ENCODE results near the gene AGAP5. TPM values are rescaled to one million over a fixed set of nuclear protein-coding genes. Genes with fewer than 3 reads are reported as not detected.

AGAP5 gene
- total RNA-seq, 1 experiment from 2014 or later: 1.8 TPM

DNA sequence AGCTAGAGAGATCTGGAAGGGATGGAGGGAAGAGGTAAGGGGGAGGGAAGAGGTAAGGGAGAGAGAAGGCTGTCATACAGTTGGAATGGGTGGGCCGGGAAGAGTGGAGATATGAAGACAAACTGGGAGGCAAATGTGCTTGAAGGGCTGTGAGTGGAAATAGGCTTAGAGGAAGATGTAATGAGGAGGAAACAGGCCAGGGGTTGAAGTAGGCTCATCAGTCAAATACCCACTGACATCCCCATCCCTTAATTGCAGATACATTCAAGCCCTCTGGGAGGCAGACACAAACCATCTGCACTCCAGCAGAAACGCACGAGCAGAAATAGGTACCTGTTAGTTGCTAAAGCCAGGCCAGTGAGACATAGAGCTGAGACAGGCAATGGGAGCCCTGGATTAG, 44.2 kb downstream of the AGAP5 start:
- DNase-seq (ENCODE audit: low read depth): peak; percentile 16

GRCh38 chr10:73653195-73653594, 44.7 kb downstream of the AGAP5 start:
- no peak for DNase-seq (ENCODE audit: low read depth)

GRCh38 chr10:73650537-73651331, 47.2 kb downstream of the AGAP5 start:
- DNase-seq (ENCODE audit: low read depth): peak; percentile 49

GRCh38 chr10:73649876-73650536, 47.9 kb downstream of the AGAP5 start:
- DNase-seq (ENCODE audit: low read depth): no peak

GRCh38 chr10:73648975-73649829, 48.7 kb downstream of the AGAP5 start:
- no peak for DNase-seq (ENCODE audit: low read depth)

- no peak for DNase-seq (ENCODE audit: low read depth)
Observed at GRCh38 chr10:73647875-73648651, 49.8 kb downstream of the AGAP5 start.

- DNase-seq (ENCODE audit: low read depth): no peak
Observed at GRCh38 chr10:73647211-73647874, 50.6 kb downstream of the AGAP5 start.

GRCh38 chr10:73646598-73647041, 51.3 kb downstream of the AGAP5 start:
- DNase-seq (ENCODE audit: low read depth): no peak

- DNase-seq (ENCODE audit: low read depth): no peak
Observed at GRCh38 chr10:73645251-73645650, 52.7 kb downstream of the AGAP5 start.

- no peak for DNase-seq (ENCODE audit: low read depth)
Observed at GRCh38 chr10:73644767-73645166, 53.1 kb downstream of the AGAP5 start.

- DNase-seq (ENCODE audit: low read depth): peak; percentile 51
Observed at GRCh38 chr10:73644015-73644743, 53.7 kb downstream of the AGAP5 start.

GRCh38 chr10:73643362-73643761, 54.5 kb downstream of the AGAP5 start:
- no peak for DNase-seq (ENCODE audit: low read depth)

DNA sequence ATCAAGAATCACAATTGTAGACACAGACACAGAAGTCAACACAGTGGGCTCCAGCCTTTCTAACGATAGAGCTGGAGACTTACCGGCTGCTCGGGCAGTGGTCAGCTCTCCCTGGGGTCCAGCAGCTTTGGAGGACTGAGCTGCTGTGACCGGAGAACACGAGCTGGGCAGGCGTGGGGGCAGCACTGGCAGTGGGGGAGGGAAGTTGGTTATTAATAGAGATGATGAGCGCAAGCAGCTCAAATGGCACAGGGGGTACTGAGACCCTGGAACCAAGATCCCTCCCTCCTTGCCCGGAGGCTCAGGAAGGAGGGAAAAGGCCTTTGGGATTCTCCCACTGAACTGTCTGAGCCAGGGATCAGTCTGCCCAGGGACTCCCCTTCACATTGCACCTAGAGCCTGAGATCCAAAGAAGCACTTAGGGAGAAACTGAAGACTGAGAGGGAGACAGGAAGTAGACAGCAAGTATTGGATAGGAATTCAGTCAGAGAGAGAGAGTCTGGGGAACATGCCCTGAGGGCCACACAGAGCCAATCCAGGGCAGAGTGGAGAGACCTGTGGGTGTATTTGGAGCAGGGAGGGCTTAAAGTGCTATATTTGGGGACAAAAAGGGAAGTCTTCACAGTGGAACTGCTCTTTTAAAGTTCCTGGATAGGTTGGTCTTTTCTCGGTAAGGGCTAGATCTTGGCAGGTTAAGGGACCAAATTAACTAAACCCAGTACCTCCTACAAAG, 56.4 kb downstream of the AGAP5 start, which contains the start of gene MYOZ1:
TSS of gene MYOZ1 (minus strand) at position 147 of the 733 bp plus-strand sequence. CDS start 1,457 bp downstream, outside the sequence.
- DNase-seq (ENCODE audit: low read depth): no peak

DNA sequence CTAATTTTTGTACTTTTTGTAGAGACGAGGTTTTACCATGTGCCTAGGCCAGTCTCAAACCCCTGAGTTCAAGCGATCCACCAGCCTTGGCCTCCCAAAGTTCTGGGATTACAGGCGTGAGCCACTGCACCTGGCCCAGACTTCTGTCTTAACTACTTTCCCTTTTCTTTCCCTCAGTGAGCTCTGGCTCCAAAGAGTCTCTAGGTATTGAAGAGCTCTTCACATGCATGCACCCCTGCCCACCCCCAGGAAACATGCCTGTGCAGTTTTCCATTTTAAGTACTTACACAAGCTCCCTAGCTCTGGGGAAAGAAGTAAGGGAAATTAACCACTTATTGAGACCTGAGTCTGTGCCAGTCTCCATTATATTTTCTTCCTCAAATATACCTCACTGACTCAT, 58.6 kb downstream of the AGAP5 start:
- DNase-seq (ENCODE audit: low read depth): no peak

DNA sequence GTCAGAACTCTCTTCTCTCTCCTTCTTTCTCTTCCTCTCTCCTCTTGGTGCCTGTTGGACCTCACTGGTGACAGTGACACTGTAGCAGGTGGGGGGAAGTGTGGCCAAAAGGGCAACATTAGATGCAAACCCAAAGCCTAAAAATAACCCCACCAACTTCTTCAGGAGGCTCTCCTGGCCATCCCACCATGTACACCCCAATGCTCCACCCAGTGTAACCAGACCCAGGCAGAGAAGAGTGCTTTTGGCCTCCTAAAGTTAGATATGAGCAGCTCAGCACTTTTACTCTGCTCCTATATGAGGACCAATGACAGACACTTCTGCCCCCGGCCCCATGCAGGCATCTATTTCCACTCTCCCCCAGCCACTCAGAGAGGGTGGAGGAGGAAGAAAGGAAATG, 62.1 kb downstream of the AGAP5 start:
- DNase-seq (ENCODE audit: low read depth): no peak

DNA sequence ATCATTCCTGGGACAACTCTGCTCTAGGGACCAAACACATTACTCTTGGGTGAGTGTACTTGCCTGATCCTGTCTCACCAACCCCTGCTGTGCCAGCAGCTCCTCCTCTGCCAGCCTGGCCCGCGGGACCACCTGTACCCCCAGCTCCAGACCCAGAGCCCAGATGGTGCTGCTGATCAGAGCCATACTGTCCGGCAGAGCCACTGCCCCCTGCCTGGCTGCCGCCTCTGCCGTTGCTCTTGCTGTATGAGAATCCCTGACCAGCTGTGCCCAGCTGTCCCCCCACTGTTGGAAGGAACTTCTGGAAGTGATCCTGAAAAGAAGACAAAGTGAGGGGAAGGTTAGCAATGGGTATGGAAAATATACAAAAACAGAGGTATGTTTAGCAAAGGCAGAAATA, 63.5 kb downstream of the AGAP5 start:
- no peak for DNase-seq (ENCODE audit: low read depth)

DNA sequence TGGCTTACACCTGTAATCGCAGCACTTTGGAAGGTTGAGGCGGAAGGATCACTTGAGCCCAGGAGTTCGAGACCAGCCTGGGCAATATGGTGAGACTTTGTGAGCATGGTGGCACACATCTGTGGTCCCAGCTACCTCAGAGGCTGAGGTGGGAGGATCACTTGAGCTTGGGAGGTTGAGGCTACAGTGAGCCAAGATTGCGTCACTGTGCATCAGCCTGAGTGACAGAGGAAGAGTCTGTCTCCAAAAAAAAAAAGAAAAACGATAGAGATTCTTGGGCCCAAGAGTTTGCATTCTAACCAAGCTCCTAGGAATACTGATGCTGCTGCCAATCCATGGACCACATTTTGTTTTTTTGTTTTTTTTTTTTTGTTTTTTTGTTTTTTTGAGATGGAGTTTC, 68.7 kb downstream of the AGAP5 start:
- DNase-seq (ENCODE audit: low read depth): no peak

- DNase-seq (ENCODE audit: low read depth): no peak
Observed at GRCh38 chr10:73628405-73628804, 69.5 kb downstream of the AGAP5 start.

DNA sequence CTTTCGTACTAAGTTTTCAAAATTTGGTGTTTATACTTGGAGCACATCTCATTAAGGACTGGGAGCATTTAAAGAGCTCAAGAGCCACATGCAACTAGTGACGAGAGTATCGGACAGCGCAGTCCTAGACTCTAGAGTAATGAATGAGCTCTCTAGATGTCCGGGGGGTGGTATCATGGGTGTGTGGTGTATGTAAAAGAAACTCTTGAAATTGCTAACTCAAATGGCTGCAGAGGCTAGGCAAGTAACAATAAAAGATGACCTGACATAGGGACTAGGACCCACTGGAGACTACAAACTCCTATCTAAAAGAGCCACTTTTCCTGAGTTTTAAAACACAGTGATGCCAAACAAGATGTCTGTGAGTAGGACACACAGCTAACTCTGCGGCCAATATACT, 70.6 kb downstream of the AGAP5 start:
- DNase-seq (ENCODE audit: low read depth): no peak

Measured in Daoy (cell line).